ENCODE results near the gene KLK15. TPM values are rescaled to one million over a fixed set of nuclear protein-coding genes. Genes with fewer than 3 reads are reported as not detected.

The KLK15 gene
- total and polyA plus RNA-seq, 2 donors (not counting 3 experiments of a cell fraction or from before 2014, with no cell fraction given): not detected

- intact Hi-C loops (cut with micrococcal nuclease): no loop called here
- CTCF ChIA-PET: no interaction called here
These were observed 37.2 kb upstream of the KLK15 start for GRCh38 chr19:50870417-50871089.

More at GRCh38 chr19:50870417-50871089, 37.2 kb upstream of the KLK15 start:
- no peaks in the 10 kb centered on the region for H3K27me3 ChIP-seq (ENCODE audit: control insufficient read depth in 2 of 2, insufficient read depth in 2 of 2, low read length in 2 of 2)
- no TSS peak for BruUV-seq (replicated peaks)
- no peak for DNase-seq (ENCODE audit: low read depth, low spot score)
- no peaks in the 10 kb centered on the region for H3K4me1 ChIP-seq (ENCODE audit: control insufficient read depth, extremely low read depth, insufficient read depth, low read length)
- H3K4me2 ChIP-seq (ENCODE audit: insufficient read depth, low read length): no peak overlapping the region
- dilution Hi-C loops (cut with MboI; ENCODE audit: extremely low pct_ligation_motif_present, low sequenced_read_pairs): no loop called here
- H2AFZ ChIP-seq (ENCODE audit: low read depth, low read length): no peak overlapping the region
- H3K9me3 ChIP-seq (replicated peaks; ENCODE audit: control insufficient read depth, insufficient read depth, low read length): no peaks in the 10 kb centered on the region
- no peak overlapping the region for H3K4me3 ChIP-seq (replicated peaks in 1 of 3; ENCODE audit: insufficient read depth in 1 of 3, low read depth in 1 of 3, low read length in 3 of 3)
- no peak overlapping the region for H3K27ac ChIP-seq (ENCODE audit: insufficient read depth, low read depth, low read length)
- no peak overlapping the region for H3K9ac ChIP-seq (replicated peaks; ENCODE audit: extremely low read depth, insufficient read depth, low read length)
- H3K9me1 ChIP-seq (replicated peaks; ENCODE audit: control insufficient read depth, extremely low read depth, insufficient read depth, low read length): no peaks in the 10 kb centered on the region
- H4K20me1 ChIP-seq (replicated peaks; ENCODE audit: control insufficient read depth, extremely low read depth, insufficient read depth, low read length): no peaks in the 10 kb centered on the region
- POLR2A ChIA-PET: interaction anchor here (0.5 kb wide), 1 partner anchor 18 kb away, joined by 3 read pairs; no protein-coding TSS in a partner anchor
- TF ChIP-seq POLR2A (IDR thresholded peaks at IDR 0.05; ENCODE audit: low read depth, low read length) (no peak), CTCF (IDR thresholded peaks at IDR 0.05; ENCODE audit: extremely low read depth in 1 of 2, insufficient read depth in 1 of 2, low read depth in 1 of 2, low read length in 2 of 2) (peak in 1 of 2 donors; percentile 12), JUN (IDR thresholded peaks at IDR 0.05; ENCODE audit: borderline replicate concordance, insufficient read depth, insufficient read length, low read depth) (no peak)
- no peaks in the 10 kb centered on the region for H3K36me3 ChIP-seq (ENCODE audit: control insufficient read depth in 2 of 2, extremely low read depth in 1 of 2, insufficient read depth in 2 of 2, low read length in 2 of 2)
- FAIRE-seq: no peak
- H3K79me2 ChIP-seq (ENCODE audit: control insufficient read depth, insufficient read depth, low read length): no peaks in the 10 kb centered on the region

Measured in endothelial cell of umbilical vein (primary cell).